ENCODE measurements around the gene NTSR1. TPM values are rescaled to one million over a fixed set of nuclear protein-coding genes. Genes with fewer than 3 reads are reported as not detected.

NTSR1 gene
- total RNA-seq, 2 experiments from 2014 or later = 0.07 to 0.14 TPM

GRCh38 chr20:62792182-62792939 lies 83.7 kb downstream of the NTSR1 start:
- ATAC-seq (no peak), DNase-seq (no peak)
- H3K27me3 Mint-ChIP-seq = no peaks in the 10 kb centered on the region

GRCh38 chr20:62792940-62793756 lies 84.5 kb downstream of the NTSR1 start:
- H3K4me1 Mint-ChIP-seq = peaks cover 29% of the 10 kb centered on the region
- H3K4me3 Mint-ChIP-seq = peak overlapping the region; percentile 80
- intact Hi-C loops (cut with DNase I, micrococcal nuclease) = loop anchor here (5.0 to 10.0 kb wide), 7 partner anchors 51 to 1269 kb away; partner anchors contain the start of genes ADRM1 (in 1 of the 2), MTG2 (in 1 of the 2), RPS21 (in 1 of the 2) and TAF4 (in 1 of the 2)
- ChIA-PET CTCF (interaction anchor here (1.0 to 3.5 kb wide), 8 partner anchors 14 to 298 kb away, joined by 3 to 16 read pairs (median 5); no protein-coding TSS in a partner anchor), POLR2A (no interaction called here)
- no peaks in the 10 kb centered on the region for H3K9me3 Mint-ChIP-seq (ENCODE audit: low read depth)
- H3K27ac Mint-ChIP-seq = peak overlapping the region; percentile 85
- ATAC-seq (no peak), DNase-seq (peak; percentile 41)
- no peaks in the 10 kb centered on the region for H3K27me3 Mint-ChIP-seq
- peaks cover 3% of the 10 kb centered on the region for H3K36me3 Mint-ChIP-seq (ENCODE audit: low read depth)

More at GRCh38 chr20:62792182-62792939, 83.7 kb downstream of the NTSR1 start:
- POLR2A ChIA-PET = no interaction called here
- no peaks in the 10 kb centered on the region for H3K36me3 Mint-ChIP-seq (ENCODE audit: low read depth)
- peaks cover 30% of the 10 kb centered on the region for H3K4me1 Mint-ChIP-seq
- no peaks in the 10 kb centered on the region for H3K9me3 Mint-ChIP-seq (ENCODE audit: low read depth)
- CTCF ChIA-PET = interaction anchor here (0.6 to 3.5 kb wide), 20 partner anchors 12 to 497 kb away, joined by 3 to 16 read pairs (median 4); no protein-coding TSS in a partner anchor
- H3K4me3 Mint-ChIP-seq = no peak overlapping the region
- H3K27ac Mint-ChIP-seq = peak overlapping the region; percentile 10
- intact Hi-C loops (cut with DNase I, micrococcal nuclease) = loop anchor here (5.0 to 10.0 kb wide), 7 partner anchors 50 to 1270 kb away; partner anchors contain the start of genes ADRM1 (in 1 of the 2), MTG2 (in 1 of the 2), RPS21 (in 1 of the 2) and TAF4 (in 1 of the 2)

- H3K36me3 Mint-ChIP-seq (ENCODE audit: low read depth) = peaks cover 7% of the 10 kb centered on the region
- peak overlapping the region; percentile 85 for H3K27ac Mint-ChIP-seq
- no peak for ATAC-seq
- H3K4me1 Mint-ChIP-seq = peaks cover 31% of the 10 kb centered on the region
- DNase-seq = no peak
- ChIA-PET POLR2A (interaction anchor here (1.8 kb wide), 1 partner anchor 151 kb away, joined by 4 read pairs; the partner anchor contains the start of gene SLCO4A1), CTCF (interaction anchor here (0.9 to 1.5 kb wide), 6 partner anchors 8 to 299 kb away, joined by 3 to 5 read pairs (median 4); no protein-coding TSS in a partner anchor)
- H3K27me3 Mint-ChIP-seq = no peaks in the 10 kb centered on the region
- no peaks in the 10 kb centered on the region for H3K9me3 Mint-ChIP-seq (ENCODE audit: low read depth)
- intact Hi-C loops (cut with DNase I, micrococcal nuclease) = loop anchor here (1.0 to 10.0 kb wide), 23 partner anchors 11 to 1269 kb away; partner anchors contain the start of genes ADRM1 (in 2 of the 2), RPS21 (in 2 of the 2), CABLES2 (in 1 of the 2) and DIDO1 (in 1 of the 2)
- peak overlapping the region; percentile 80 for H3K4me3 Mint-ChIP-seq
Measured at GRCh38 chr20:62793757-62794006, 85.0 kb downstream of the NTSR1 start.

- H3K27ac Mint-ChIP-seq = peak overlapping the region; percentile 88
- ChIA-PET CTCF (interaction anchor here (0.9 to 1.5 kb wide), 6 partner anchors 9 to 299 kb away, joined by 3 to 5 read pairs (median 4); no protein-coding TSS in a partner anchor), POLR2A (interaction anchor here (0.6 to 2.7 kb wide), 4 partner anchors 68 to 848 kb away, joined by 3 to 10 read pairs (median 4); partner anchors contain the start of genes SLCO4A1 and TCFL5)
- intact Hi-C loops (cut with DNase I, micrococcal nuclease) = loop anchor here (1.0 to 10.0 kb wide), 23 partner anchors 10 to 1268 kb away; partner anchors contain the start of genes ADRM1 (in 2 of the 2), RPS21 (in 2 of the 2), CABLES2 (in 1 of the 2) and DIDO1 (in 1 of the 2)
- peak; percentile 75 for ATAC-seq
- no peaks in the 10 kb centered on the region for H3K27me3 Mint-ChIP-seq
- H3K4me1 Mint-ChIP-seq = peaks cover 31% of the 10 kb centered on the region
- no peaks in the 10 kb centered on the region for H3K9me3 Mint-ChIP-seq (ENCODE audit: low read depth)
- peaks cover 9% of the 10 kb centered on the region for H3K36me3 Mint-ChIP-seq (ENCODE audit: low read depth)
- DNase-seq = peak; percentile 98
- peak overlapping the region; percentile 80 for H3K4me3 Mint-ChIP-seq
Measured at GRCh38 chr20:62794007-62794724, 85.5 kb downstream of the NTSR1 start.

GRCh38 chr20:62795023-62795761 lies 86.6 kb downstream of the NTSR1 start:
- peak overlapping the region; percentile 88 for H3K27ac Mint-ChIP-seq
- intact Hi-C loops (cut with DNase I, micrococcal nuclease) = loop anchor here (2.0 to 10.0 kb wide), 8 partner anchors 14 to 730 kb away; partner anchors contain the start of genes RPS21 (in 2 of the 2), DIDO1 (in 1 of the 2), PPDPF (in 1 of the 2) and TAF4 (in 1 of the 2)
- H3K36me3 Mint-ChIP-seq (ENCODE audit: low read depth) = peaks cover 19% of the 10 kb centered on the region
- peak; percentile 83 for DNase-seq
- H3K4me1 Mint-ChIP-seq = peaks cover 31% of the 10 kb centered on the region
- H3K4me3 Mint-ChIP-seq = peak overlapping the region; percentile 80
- peak; percentile 13 for ATAC-seq
- no peaks in the 10 kb centered on the region for H3K9me3 Mint-ChIP-seq (ENCODE audit: low read depth)
- H3K27me3 Mint-ChIP-seq = no peaks in the 10 kb centered on the region
- POLR2A ChIA-PET = interaction anchor here (1.8 to 2.7 kb wide), 2 partner anchors 67 to 152 kb away, joined by 4 to 10 read pairs; partner anchors contain the start of genes SLCO4A1 and TCFL5
- CTCF ChIA-PET = interaction anchor here (1.5 kb wide), 2 partner anchors 10 to 13 kb away, joined by 4 to 5 read pairs; no protein-coding TSS in a partner anchor

GRCh38 chr20:62796699-62797491 lies 88.3 kb downstream of the NTSR1 start:
- ATAC-seq (no peak), DNase-seq (no peak)
- POLR2A ChIA-PET = interaction anchor here (2.7 kb wide), 1 partner anchor 65 kb away, joined by 10 read pairs; the partner anchor contains the start of gene TCFL5
- Mint-ChIP-seq H3K4me3 (peak overlapping the region; percentile 76), H3K27me3 (no peaks in the 10 kb centered on the region), H3K9me3 (ENCODE audit: low read depth) (no peaks in the 10 kb centered on the region), H3K27ac (peak overlapping the region; percentile 24), H3K36me3 (ENCODE audit: low read depth) (peaks cover 24% of the 10 kb centered on the region), H3K4me1 (peaks cover 25% of the 10 kb centered on the region)
- CTCF ChIA-PET = interaction anchor here (0.6 to 1.0 kb wide), 3 partner anchors 65 to 257 kb away, joined by 3 read pairs; partner anchors contain the start of gene TCFL5
- intact Hi-C loops (cut with DNase I, micrococcal nuclease) = loop anchor here (1.0 to 10.0 kb wide), 7 partner anchors 7 to 830 kb away; partner anchors contain the start of genes GMEB2 (in 1 of the 2), LSM14B (in 1 of the 2), OGFR (in 1 of the 2) and PSMA7 (in 1 of the 2)

- CTCF ChIA-PET = interaction anchor here (0.6 kb wide), 2 partner anchors 153 to 258 kb away, joined by 3 read pairs; no protein-coding TSS in a partner anchor
- DNase-seq (no peak), ATAC-seq (no peak)
- Mint-ChIP-seq H3K27ac (peak overlapping the region; percentile 24), H3K4me1 (peaks cover 25% of the 10 kb centered on the region), H3K27me3 (no peaks in the 10 kb centered on the region), H3K36me3 (ENCODE audit: low read depth) (peaks cover 24% of the 10 kb centered on the region), H3K9me3 (ENCODE audit: low read depth) (no peaks in the 10 kb centered on the region), H3K4me3 (peak overlapping the region; percentile 76)
- intact Hi-C loops (cut with DNase I, micrococcal nuclease) = loop anchor here (2.0 to 10.0 kb wide), 3 partner anchors 413 to 829 kb away; partner anchors contain the start of genes GMEB2 (in 1 of the 2), RPS21 (in 1 of the 2) and TAF4 (in 1 of the 2)
- POLR2A ChIA-PET = no interaction called here
Measured at GRCh38 chr20:62797671-62798532, 89.3 kb downstream of the NTSR1 start.

- no peak overlapping the region for H3K27ac Mint-ChIP-seq
- POLR2A ChIA-PET = no interaction called here
- no peaks in the 10 kb centered on the region for H3K27me3 Mint-ChIP-seq
- H3K4me1 Mint-ChIP-seq = peaks cover 18% of the 10 kb centered on the region
- CTCF ChIA-PET = interaction anchor here (0.8 kb wide), 1 partner anchor 91 kb away, joined by 3 read pairs; no protein-coding TSS in a partner anchor
- H3K36me3 Mint-ChIP-seq (ENCODE audit: low read depth) = peaks cover 24% of the 10 kb centered on the region
- no peak for ATAC-seq
- DNase-seq = no peak
- H3K9me3 Mint-ChIP-seq (ENCODE audit: low read depth) = no peaks in the 10 kb centered on the region
- intact Hi-C loops (cut with DNase I, micrococcal nuclease) = loop anchor here (10.0 kb wide), 2 partner anchors 414 to 734 kb away; partner anchors contain the start of genes RPS21 (in 1 of the 2) and TAF4 (in 1 of the 2)
- no peak overlapping the region for H3K4me3 Mint-ChIP-seq
Measured at GRCh38 chr20:62799036-62799435, 90.4 kb downstream of the NTSR1 start.

Data from activated CD4-positive, alpha-beta T cell treated with anti-CD3 and anti-CD28 coated beads for 36 hours (primary cell).